Adipocyte (in vitro differentiated cells): Measurements from ENCODE around the gene MATR3.
"Not testable (repeated sequence)": the region's sequence is repeated elsewhere in the genome, so short reads cannot be mapped to it uniquely, and the experiment has no call there.

ENCODE experiments used
- DNase-seq: peaks from one replicate; pipeline ENCODE4 v3.0.0-alpha.2; 2015; ENCODE audit warnings: low read depth
- H3K27me3 ChIP-seq: replicated peaks from 2 replicates; pipeline ENCODE4 v1.7.0; 2013; ENCODE audit warnings: mild to moderate bottlenecking, low read length, moderate library complexity; ENCODE audit not compliant: control insufficient read depth, insufficient read depth
- H3K36me3 ChIP-seq: 2 replicates; pipeline ENCODE4 v1.7.0; 2013; ENCODE audit warnings: low read length, mild to moderate bottlenecking, moderate library complexity; ENCODE audit not compliant: control insufficient read depth, insufficient read depth, severe bottlenecking
- H3K4me1 ChIP-seq: 2 replicates; pipeline ENCODE4 v1.7.0; 2013; ENCODE audit warnings: mild to moderate bottlenecking, low read length, moderate library complexity; ENCODE audit not compliant: control insufficient read depth, insufficient read depth
- H3K4me3 ChIP-seq: 2 replicates; pipeline ENCODE4 v1.7.0; 2013; ENCODE audit warnings: mild to moderate bottlenecking, low read length, moderate library complexity
- H3K9ac ChIP-seq: 2 replicates; pipeline ENCODE4 v1.7.0; 2013; ENCODE audit warnings: mild to moderate bottlenecking, low read length, moderate library complexity
- H3K9me3 ChIP-seq: 2 replicates; pipeline ENCODE4 v1.7.0; 2013; ENCODE audit warnings: mild to moderate bottlenecking, low read length, moderate library complexity; ENCODE audit not compliant: control insufficient read depth

MATR3 gene

DNA sequence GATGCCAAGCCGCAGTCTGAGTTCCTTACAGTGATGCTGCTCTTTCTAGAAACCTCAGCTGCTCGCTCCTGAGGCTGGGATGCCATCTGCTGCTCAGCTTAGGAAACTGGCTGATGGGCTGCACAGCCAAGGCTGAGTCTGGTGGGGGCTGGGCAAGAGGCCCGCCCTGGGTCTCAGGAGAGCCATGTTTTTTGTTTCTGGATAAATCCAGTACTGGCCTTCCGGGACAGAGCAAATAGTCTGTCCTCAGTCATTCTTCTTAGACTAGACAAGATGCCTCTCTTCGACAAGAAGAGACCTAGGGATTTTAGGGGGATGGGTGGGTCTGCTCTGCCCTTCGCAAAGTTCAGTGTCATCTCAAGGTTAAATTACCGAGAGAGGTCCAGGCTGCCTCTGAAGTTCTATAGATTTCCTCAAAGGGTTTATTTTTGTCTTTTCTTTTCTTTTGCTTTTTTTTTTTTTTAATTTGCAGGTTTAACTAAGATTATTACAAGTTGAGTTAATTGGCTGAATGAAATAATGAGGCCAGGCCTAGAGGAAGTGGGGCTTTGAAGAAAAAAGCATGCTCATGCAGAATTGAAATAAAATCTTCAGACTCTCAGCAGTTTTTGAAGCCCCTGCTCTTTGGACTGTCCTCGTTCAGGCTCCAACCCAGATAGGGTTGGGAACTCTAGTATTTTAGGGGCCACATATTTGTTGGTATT lies 30.6 kb upstream of the MATR3 start:
- H3K27me3 ChIP-seq, result peaks cover 12% of the 10 kb centered on the region

DNA sequence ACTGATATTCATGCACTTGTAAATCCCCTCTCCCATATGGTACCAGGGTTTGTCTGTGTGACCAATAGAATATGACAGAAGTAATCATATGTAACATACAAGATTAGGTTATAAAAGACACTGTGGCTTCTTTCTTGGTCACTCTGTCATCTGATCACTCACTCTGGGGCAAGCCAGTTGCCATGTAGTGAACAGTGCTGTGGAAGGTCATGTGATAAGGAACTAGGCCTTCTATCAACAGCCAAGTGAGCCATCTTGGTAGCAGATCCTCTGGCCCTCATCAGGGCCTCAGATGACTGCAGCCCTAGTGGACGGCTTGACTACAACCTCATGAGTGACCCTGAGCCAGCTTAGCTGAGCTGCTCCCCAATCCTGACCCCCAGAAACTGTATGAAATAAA lies 30.0 kb upstream of the MATR3 start:
- Histone ChIP-seq H3K4me3 (no peak overlapping the region), H3K27me3 (peaks cover 9% of the 10 kb centered on the region), H3K36me3 (no peaks in the 10 kb centered on the region), H3K9me3 (no peaks in the 10 kb centered on the region), H3K9ac (no peak overlapping the region), H3K4me1 (peaks cover 12% of the 10 kb centered on the region)
- no peak for DNase-seq

More for the DNA sequence above, 30.6 kb upstream of the MATR3 start:
- Histone ChIP-seq H3K36me3 (no peaks in the 10 kb centered on the region), H3K4me1 (peaks cover 12% of the 10 kb centered on the region), H3K4me3 (no peak overlapping the region), H3K9me3 (no peaks in the 10 kb centered on the region), H3K9ac (no peak overlapping the region)
- DNase-seq, result peak; percentile 97

DNA sequence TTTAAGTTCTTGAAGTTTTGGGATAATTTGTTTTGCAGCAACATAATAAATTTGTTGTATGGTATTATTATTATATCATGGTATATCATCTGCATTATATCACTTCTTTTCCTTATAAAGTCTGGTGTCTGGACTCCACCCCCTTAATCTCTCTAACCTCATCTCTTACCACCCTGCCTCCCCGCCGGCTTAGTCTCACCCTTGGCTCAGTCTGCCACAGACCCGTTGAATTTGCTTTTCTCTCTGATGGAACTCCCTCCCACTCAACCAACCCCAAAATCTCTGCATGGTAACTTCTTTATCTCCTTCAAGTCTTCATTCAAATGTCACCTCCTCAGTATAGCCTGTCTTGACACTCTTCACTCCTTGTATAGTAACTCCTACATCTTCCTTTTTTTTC lies 29.6 kb upstream of the MATR3 start:
- Histone ChIP-seq H3K36me3 (no peaks in the 10 kb centered on the region), H3K9me3 (no peaks in the 10 kb centered on the region), H3K27me3 (peaks cover 9% of the 10 kb centered on the region), H3K4me1 (peaks cover 12% of the 10 kb centered on the region), H3K4me3 (no peak overlapping the region), H3K9ac (no peak overlapping the region)
- no peak for DNase-seq

DNA sequence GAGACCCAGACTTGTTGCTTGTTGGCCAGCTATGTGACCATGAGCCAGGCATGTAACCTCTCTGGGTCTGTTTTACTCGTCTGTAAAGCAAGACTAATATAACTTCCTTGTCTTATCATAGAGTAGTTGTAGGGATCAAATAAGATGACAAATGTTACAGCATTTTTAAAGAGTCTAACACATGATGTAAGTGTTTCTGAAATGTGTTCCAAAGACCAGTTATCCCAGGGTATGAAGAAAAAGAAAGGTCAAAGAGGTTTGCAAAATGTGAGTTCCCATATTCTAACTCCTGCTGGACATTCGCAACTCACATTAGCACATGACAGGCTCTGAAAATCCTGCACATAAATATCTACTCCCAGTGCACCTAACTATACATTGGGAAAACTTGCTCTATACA lies 28.5 kb upstream of the MATR3 start:
- Histone ChIP-seq H3K9ac (no peak overlapping the region), H3K9me3 (no peaks in the 10 kb centered on the region), H3K36me3 (no peaks in the 10 kb centered on the region), H3K27me3 (peaks cover 3% of the 10 kb centered on the region), H3K4me3 (no peak overlapping the region), H3K4me1 (peaks cover 12% of the 10 kb centered on the region)
- DNase-seq, result no peak

DNA sequence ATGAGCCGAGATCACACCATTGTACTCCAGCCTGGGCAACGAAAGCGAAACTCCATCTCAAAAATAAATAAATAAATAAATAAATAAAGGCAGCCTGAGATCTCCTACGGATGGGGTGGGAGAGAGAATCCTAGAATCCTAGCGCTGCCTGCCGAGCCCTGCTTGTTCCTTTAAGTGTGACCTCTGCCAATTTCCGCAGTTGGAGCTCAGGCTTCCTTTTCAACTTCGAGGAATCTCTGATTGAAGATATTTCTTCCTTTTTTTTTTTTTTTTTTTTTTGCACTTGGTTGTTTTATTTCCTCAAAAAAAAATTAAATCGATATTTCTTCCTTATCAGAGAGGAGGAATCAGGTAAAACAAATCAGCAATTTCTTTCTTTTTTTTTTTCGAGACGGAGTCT lies 27.3 kb upstream of the MATR3 start:
- Histone ChIP-seq H3K9me3 (no peaks in the 10 kb centered on the region), H3K4me1 (peaks cover 16% of the 10 kb centered on the region), H3K9ac (no peak overlapping the region), H3K27me3 (no peaks in the 10 kb centered on the region), H3K36me3 (no peaks in the 10 kb centered on the region), H3K4me3 (no peak overlapping the region)
- DNase-seq, result no peak

DNA sequence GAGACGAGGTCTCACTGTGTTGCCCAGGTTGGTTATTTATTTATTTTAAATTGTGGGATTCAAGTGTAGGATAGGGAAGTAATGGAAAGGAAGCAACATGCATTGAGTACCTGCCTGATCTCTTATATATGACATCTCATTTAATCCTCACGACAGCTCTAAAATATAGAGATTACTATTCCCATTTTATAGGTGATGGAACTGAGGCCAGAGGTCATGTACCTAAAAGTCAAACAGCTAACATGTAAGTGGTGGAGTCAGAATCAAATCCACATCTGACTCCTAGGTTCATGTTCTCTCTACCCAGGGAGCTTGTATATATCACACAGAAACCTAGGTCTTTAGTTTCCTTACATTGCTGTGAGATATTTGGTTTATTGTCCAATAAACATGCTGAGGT lies 26.1 kb upstream of the MATR3 start:
- Histone ChIP-seq H3K4me1 (peaks cover 11% of the 10 kb centered on the region), H3K9ac (no peak overlapping the region), H3K27me3 (no peaks in the 10 kb centered on the region), H3K9me3 (no peaks in the 10 kb centered on the region), H3K36me3 (no peaks in the 10 kb centered on the region), H3K4me3 (no peak overlapping the region)
- no peak for DNase-seq

DNA sequence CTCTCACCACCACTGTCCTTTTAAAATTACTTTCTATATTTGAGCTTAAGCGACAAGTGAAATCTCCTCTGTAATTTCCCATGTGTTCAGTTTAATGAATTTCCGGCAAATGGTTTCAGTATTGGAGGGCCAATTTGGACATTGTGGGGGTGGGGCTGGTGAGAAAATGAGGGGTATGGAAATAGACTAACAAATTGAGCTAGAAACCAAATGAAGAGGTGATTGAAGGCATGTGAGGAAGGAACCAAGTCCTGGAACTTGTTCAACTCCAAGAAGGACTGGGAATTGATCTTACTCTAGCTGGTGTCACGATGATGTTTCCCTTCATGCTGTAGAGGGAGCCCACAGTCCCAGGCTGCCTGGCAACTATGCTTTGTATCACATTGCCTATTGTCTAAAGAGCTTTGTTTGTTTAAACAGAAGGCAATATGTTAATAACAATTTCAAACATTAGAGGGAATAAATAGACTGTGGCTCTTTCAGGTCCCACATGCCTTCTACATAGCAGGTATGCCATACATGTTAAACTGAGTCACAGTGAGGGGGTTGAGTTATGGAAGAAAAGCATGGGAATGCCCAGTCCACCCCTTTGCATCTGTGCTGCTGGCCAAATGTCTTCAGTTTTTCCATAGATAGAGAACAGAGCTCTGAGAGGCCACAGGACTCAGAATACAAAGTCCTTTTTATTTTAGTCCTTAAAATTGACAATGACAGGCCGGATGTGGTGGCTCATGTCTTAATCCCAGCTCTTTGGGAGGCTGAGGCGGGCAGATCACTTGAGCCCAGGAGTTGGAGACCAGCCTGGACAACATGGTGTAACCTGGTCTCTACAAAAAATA lies 25.0 kb upstream of the MATR3 start:
- DNase-seq, result no peak
- H3K27me3 ChIP-seq, result no peaks in the 10 kb centered on the region
- H3K36me3 ChIP-seq, result no peaks in the 10 kb centered on the region
- no peak overlapping the region for H3K4me3 ChIP-seq
- H3K4me1 ChIP-seq, result peaks cover 17% of the 10 kb centered on the region
- no peaks in the 10 kb centered on the region for H3K9me3 ChIP-seq
- H3K9ac ChIP-seq, result no peak overlapping the region

DNA sequence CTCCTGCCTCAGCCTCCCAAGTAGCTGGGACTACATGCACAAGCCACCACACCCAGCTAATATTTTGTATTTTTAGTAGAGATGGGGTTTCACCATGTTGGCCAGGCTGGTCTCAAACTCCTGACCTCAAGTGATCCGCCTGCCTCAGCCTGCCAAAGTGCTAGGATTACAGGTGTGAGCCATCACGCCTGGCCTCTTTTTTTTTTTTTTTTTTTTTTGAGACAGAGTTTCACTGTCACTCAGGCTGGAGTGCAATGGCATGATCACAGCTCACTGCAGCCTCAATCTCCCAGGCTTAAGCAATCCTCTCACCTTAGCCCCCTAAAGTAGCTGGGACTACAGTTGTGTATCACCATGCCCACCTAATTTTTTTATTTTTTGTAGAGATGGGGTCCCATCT lies 22.8 kb upstream of the MATR3 start:
- H3K9me3 ChIP-seq, H3K36me3 ChIP-seq, H3K9ac ChIP-seq, H3K27me3 ChIP-seq, H3K4me3 ChIP-seq, DNase-seq: not testable (repeated sequence)
- H3K4me1 ChIP-seq, result peaks cover 33% of the 10 kb centered on the region

DNA sequence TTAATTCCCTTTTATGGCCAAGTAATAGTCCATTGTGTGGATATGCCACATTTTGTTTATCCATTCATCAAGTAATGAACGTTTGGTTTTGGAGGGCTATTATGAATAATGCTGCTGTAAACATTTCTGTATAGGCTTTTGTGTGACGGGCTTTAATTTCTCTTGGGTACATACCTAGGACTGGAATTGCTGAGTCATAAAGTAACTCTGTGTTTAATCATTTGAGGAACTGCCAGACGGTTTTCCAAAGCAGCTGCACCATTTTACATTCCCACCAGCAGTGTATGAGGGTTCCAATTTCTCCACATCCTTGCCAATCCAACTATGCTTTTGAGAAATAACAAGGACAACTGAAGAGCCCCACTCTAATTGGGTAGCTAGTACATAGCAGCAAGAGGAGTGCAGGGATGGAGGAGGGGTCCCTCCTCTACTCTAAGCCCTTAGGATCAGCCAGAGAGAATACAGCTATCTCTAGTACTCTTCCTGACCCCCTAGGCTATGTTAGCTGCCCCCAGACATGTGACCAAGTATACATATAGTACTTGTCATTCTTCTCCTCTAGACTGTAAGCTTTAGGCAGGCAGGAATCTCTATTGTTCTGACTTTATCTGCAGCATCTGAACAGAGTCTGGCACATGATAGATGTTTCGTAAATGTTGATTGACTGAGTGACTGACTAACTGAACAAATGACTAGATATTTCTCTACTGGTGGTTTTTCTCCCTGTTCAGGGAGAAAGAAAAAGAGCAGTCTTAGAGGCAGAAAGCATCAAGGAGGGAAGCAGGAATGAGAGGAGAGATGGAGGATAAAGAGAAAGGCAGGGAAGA lies 22.1 kb upstream of the MATR3 start:
- H3K36me3 ChIP-seq, result peaks cover 6% of the 10 kb centered on the region
- H3K27me3 ChIP-seq, result no peaks in the 10 kb centered on the region
- no peak overlapping the region for H3K9ac ChIP-seq
- H3K4me3 ChIP-seq, result no peak overlapping the region
- DNase-seq, result peak; percentile 82
- H3K9me3 ChIP-seq, result no peaks in the 10 kb centered on the region
- peaks cover 40% of the 10 kb centered on the region for H3K4me1 ChIP-seq

DNA sequence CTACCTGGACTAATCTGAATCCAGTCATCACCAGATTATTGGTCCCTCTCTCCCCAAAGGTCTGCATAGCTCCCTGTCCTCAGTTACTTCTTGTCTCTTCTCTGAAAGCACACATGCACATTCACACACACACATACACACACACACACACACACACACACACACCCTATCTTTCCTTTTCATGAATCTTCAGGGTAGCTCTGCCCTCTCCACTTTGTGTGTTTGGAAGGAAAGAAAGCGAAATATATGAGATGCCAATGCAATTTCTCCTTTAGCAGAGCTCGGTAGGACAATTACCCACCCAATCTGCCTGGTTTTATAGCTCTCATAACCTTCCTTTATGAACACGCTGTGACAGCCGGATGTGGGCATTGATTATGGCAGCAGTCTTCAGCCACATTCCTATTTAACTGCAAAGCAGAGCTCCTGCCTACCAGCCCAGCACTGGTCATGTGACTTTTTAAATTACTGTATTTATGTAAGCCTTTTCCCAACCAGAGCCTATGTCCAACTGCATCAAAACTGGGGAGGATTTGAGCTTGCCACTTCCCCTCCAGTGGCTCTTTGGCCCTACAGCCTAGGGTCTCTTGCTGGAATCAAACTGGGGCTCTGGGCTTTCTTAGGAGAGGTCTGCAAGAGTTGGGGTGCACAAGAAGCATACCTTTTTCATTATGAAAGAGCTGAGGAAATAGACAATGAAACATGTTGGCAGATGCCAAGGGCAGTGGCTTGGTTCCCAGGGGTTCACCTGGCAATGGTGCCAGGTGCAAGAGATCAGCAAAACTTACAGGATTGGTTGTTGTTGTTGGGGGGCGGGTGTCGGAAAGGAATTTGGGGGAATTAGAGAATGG lies 20.8 kb upstream of the MATR3 start:
- H3K36me3 ChIP-seq, result peaks cover 9% of the 10 kb centered on the region
- peak overlapping the region; percentile 97 for H3K4me3 ChIP-seq
- peaks cover 40% of the 10 kb centered on the region for H3K4me1 ChIP-seq
- DNase-seq, result peak; percentile 52
- no peaks in the 10 kb centered on the region for H3K27me3 ChIP-seq
- H3K9ac ChIP-seq, result peak overlapping the region; percentile 95
- H3K9me3 ChIP-seq, result no peaks in the 10 kb centered on the region
